Stimulated activated CD4-positive, alpha-beta T cell treated with anti-CD3 and anti-CD28 coated beads, Interleukin-4, amount 100 ng/mL, for 1 hour (primary cell): ENCODE measurements around the gene UBXN10.

Experiments
- DNase-seq: peaks from one replicate; pipeline ENCODE4 v3.0.0-alpha.2; 2020

UBXN10 gene

DNA sequence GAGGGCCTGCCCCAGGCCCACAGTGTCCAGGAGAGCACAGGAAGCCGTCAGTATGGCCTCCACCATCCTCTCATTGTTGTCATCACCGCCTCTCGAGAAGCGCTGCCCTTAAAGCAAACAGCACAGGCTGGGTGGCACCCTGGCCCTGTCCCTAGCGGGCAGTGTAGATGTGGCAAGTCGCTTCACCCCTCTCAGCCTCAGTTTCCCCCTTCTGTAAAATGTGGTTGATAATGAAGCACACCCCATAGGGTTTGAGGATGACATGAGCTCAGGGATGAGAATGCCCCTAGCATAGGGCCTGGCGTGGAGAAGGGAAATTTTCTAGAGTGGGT, 33.3 kb upstream of the UBXN10 start:
- DNase-seq, result no peak

DNA sequence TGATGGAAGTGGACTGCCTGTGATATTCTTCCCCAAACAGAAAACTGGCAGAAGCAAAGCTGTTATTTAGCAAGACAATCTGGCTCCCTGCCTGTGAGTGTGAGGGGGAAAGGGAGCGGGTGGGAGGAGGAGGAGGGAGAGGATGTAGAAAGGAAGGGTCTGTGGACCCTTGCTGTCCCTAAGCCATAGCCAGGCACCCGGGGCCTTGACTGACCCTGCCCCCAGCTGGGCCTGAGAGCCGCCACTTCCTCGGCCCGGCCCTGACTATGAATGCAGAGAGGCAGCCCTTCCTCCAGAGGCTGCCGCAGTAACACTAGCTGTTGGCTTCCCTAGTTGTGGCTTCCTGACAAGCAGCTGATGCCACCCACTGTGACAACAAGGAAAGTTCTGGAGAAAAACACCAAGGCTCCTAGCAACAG, 32.9 kb upstream of the UBXN10 start:
- no peak for DNase-seq

DNA sequence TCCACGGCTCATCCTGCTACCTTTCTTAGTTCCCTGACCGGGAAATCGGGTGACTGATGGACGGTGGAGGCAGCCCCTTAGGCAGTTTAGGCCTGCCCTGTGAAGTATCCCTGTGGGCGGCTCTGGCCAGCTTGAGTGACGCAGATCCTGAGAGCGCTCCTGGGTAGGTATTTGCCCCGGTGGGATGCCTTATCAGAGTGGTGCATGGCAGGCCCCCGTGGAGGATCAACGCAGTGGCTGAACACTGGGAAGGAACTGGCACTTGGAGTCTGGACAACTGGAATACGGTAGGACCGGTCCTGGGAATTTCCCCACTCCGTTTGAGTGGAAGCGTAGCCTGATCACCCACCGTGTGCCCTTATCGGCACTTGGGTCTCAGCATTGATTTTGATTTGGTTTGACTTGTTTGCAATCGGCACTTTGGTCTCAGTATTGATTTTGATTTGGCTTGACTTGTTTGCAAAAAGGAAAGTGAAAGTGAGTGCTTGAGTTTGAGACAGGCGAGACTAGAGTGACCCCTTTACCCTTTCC, 31.5 kb upstream of the UBXN10 start:
- no peak for DNase-seq

DNA sequence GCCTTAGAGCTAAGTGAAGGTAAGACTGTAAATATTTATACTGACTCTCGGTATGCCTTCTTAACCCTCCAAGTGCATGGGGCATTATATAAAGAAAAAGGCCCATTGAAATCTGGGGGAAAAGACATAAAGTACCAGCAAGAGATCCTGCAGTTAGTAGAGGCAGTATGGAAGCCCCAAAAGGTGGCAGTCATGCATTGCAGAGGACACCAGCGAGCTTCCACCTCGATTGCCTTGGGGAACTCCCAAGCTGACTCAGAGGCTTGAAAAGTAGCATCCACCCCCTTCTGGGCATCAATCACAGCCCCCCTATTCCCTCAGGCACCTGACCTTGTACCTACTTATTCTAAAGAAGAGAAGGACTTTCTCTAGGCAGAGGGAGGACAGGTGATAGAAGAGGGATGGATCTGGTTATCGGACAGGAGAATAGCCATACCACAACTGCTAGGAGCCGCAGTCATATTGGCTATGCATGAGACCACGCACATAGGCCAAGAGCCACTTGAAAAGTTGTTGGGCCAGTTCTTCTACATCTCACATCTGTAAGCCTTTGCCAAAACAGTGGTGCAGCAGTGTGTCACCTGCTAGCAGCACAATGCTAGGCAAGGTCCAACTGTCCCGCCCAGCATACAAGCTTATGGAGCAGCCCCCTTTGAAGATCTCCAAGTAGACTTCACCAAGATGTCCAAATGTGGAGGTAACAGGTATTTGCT, 27.4 kb upstream of the UBXN10 start:
- no peak for DNase-seq

DNA sequence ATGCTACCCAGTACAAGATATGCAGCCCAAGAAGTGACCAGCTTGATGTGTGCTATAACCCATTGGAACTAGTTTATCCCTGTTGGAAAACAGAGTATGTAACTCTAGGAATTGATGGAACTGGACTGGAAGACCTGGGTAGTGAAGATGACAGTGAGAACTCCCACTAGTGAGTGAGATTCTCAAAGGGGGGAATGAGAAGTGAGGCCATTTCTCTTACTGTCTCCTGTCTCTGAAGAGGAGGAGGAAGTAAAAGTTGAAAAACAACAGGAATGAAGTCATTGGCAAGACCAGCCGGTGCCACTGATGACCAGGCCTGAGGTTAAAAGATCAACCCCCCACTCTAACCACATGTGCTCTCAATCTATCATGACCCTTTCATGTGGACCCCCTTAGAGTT, 25.9 kb upstream of the UBXN10 start:
- DNase-seq, result no peak

DNA sequence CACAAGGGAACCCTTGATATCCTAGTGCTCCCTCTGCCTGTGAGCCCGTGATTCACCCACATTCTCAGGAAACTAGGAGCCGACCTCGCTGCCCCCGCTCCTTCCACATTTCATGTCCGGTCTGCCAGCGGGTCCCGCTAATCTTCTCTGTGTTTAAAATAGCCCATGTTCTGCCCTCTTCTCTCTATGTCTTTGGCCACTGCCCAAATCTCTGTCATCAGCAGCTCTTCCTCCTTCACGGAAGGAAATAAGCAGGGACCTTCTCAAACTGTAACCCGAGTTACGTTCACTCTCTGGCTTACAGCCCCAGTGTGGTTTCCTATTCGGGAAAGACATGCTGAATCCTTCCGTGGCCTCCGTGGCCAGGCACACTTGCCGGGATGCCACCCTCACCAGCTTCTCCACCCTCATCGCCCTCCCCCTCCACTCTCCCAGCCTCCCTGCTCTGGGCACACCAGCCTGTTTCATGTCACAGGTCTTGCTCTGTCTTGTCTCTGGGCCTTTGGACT, 21.1 kb upstream of the UBXN10 start:
- no peak for DNase-seq

DNA sequence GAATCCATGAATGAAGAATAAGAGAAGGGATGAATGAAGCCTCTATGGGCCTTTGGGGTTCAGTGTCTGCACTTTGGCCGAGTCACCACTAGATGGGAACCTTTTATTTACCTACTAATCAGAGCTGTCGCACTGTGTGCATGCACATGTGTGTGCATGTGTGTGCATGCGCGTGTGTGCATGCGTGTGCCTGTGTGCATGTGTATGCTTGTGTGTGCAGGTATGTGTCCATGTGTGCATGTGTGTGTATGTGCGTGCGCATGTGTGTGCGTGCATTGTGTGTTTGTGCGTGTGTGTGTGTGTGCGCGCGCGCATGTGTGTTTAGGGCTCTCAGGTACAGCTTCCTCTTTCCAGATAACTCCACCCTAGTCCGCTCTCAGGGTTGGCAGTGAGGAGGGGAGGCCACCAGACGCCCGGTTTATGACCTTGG, 20.4 kb upstream of the UBXN10 start:
- no peak for DNase-seq

DNA sequence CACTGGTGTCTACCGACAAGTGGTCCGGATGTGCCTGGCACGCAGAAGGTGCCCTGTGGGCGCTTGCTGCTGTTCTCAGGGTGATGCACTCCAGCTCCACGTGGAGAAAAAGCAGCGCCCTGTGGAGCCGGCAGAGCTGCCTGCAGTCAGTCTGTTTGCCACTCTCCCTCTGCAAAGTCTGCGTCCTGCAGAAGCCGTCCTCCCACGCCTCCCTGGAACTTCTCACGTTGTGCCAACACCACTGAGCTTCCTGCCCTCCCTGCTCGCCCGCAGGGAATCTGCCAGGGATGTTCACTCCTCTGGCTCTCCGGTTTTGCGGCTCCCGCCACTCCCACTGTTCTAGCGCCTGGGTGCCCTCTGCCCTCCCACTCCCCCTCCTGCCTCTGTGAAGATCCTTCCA, 19.8 kb upstream of the UBXN10 start:
- no peak for DNase-seq

DNA sequence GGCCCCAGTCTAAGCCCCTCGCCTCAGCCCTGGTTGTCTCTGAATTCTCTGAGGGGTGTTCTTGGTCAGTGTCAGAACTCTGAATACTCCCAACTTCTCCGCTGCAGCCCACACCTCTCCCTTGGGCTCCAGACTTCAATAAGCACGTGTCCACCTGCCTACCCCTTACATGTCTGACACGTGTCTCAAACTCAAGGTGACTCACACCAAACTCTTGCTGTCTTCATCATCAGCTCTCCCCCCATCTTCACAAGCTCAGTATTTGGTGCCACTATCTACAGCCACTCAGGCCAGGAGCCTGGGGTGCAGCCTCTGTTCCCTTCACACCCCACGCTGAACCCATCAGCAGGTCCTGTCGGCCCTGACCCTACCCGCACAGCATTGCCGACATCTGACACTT, 18.8 kb upstream of the UBXN10 start:
- DNase-seq, result no peak

DNA sequence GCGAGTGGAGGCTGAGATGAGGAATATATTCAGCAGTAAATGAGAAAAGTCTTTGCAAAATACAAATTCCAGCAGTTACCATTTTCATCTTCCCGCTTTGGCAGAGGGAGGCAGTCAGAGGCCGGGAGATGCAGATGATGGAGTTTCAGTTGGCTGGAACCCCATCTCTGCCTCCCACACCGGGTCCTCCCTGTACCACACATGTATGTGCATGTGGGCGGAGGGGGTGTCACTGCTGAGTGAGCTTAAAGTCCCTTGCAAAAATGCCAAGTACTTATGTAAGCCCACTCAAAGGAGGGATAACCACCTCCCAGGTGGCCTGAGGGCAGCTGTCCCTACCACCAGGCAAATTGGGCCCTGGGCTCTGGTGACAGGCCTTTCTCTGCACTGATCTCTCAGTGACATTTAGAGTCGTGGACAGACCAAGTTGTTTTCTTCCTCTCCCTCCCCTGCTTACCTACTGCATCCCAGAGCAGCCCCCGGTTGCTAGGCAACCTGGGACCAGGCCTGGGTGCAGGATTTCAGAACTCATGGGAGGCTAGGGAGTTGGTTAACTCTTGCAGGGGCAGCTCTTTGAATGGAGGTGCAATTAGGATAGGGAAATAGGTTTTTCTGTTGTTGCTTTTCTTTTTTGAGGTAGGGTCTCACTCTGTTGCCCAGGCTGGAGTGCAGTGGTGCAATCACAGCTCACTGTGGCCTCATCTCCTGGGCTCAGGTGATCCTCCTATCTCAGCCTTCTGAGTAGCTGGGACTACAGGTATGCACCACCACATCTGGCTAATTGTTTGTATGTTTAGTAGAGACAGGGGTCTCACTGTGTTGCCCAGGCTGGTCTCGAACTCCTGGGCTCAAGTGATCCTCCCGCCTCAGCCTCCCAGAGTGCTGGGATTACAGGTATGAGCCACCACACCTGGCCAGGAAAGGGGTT, 17.1 kb upstream of the UBXN10 start:
- DNase-seq, result no peak

DNA sequence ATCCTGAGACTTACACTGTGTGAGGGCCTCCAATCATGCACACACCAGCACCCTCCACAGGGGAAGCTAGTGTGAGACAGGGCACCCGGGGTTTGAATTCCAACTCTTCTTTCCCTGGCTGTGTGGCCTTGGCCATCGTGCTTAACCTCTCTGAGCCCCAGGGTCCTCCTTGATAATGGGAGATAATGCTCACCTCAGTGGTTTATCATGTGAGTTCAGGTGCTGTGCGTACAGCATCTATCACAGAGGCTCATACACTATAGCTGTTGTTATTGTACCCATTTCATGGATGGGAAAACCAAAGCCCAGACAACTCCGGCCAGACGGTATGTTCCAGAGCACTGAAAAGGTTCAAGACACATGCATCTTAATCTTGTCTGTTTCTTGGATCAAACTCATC, 16.0 kb upstream of the UBXN10 start:
- no peak for DNase-seq

DNA sequence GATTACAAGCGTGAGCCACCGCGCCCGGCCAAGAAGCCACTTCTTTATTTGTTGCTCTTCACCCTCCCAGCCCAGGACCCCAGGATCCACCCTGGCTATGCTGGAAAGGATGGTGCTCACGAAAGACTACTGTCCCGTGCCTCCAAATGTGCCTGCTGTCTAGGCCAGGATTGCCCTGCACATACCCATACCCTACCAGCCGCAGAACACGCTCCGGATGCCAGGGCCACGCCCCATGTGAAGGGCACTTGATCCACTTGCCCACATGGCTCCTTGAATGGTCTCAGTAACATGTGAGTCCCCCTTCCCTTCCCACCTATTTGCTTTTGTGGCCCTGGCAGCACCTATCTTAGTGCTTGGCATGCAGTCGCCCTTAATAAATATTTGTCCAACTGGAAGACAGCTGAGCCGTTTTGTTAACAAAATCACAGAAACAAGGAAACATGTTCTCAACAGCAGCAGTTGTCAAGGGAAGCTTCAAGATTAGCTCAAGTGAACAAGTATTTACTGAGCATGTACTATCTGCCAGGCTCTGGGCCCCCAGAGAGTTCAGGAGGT, 13.8 kb upstream of the UBXN10 start:
- DNase-seq, result no peak

DNA sequence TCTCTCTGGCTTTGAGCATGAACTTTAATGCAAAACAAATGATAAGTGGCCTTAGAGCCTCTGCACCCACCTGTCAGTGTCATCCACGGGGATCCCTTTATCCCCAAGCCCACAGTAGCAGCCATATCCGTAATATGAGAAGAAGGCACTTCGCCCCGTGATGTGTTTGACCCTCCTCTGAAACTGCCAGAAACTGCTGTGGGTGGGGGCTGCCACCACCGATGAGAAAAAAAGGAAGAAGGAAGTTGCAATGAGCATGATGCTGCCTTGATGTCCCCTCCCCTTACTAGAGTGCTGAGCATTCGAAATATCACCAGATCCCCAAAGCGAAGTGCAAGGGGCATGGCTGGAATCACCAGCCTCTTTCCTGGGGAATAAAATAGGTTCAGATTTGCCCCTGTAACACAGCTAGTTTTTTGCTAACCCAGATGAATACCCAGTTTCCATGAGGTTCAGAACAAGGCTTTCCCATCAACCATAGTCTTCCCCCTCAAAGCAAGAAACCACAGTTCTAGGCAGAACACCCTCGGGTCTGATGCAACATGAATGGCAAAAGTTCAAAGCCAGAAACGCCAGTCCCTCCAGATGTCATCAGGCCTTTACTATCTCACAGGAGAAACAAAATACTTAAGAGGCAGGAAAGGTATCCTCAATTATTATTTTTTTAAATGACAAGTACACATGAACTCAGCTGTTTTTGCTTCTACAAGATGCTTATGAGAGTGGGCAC, 10.8 kb upstream of the UBXN10 start:
- DNase-seq, result no peak

DNA sequence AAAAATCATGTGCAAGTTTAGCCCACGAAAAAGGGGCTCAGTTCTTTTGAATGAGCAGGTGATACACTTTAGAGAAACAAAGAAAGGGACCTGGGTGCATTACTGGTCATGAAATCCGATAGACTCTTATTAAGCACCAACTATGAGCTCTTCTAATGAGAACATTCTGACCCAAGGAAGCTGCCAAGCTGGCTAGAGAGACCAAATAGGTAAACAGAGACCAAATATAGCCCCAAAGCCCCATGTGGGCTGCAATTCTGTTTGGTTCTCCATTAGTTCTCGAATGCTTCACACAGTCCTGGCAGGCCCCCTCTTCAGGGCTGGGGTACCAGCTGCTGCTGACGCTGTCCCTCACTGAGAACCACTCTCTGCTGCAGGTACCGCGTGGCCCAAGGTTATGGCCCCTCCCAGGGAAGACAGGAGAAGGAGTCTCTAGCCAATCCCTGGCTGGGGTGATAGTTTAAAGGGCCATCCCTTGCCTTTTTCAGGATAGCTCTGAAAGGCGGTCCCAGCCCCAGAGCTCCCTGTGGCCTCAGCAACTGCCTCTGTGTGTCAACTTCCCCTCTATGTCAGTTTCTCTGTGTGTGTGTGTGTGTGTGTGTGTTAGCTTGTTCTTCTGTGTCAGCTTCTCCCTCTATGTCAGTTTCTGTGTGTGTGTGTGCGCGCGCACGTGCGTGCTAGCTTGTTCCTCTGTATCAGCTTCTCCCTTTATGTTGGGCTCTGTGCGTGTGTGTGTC, 7.1 kb upstream of the UBXN10 start:
- no peak for DNase-seq

DNA sequence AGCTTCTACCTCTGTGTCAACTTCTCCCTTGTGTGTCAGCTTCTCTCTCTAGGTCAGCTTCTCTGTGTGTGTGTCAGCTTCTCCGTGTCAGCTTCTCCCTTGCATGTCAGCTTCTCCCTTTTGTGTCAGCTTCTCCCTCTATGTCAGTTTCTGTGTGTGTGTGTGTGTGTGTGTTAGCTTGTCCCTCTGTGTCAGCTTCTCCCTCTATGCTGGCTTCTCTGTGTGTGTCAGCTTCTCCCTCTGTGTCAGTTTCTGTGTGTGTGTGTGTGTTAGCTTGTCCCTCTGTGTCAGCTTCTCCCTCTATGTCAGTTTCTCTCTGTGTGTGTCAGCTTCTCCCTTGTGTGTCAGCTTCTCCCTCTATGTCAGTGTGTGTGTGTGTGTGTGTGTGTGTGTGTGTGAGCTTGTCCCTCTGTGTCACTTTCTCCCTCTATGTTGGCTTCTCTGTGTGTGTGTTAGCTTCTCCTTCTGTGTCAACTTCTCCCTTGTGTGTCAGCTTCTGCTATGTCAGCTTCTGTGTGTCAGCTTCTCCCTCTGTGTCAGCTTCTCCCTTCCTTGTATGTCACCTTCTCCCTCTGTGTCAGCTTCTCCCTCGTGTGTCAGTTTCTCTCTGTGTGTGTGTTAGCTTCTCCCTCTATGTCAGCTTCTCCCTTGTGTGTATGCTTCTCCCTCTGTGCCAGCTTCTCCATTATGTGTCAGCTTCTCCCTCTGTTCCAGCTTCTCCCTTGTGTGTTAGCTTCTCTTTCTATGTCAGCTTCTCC, 6.3 kb upstream of the UBXN10 start:
- DNase-seq, result no peak

DNA sequence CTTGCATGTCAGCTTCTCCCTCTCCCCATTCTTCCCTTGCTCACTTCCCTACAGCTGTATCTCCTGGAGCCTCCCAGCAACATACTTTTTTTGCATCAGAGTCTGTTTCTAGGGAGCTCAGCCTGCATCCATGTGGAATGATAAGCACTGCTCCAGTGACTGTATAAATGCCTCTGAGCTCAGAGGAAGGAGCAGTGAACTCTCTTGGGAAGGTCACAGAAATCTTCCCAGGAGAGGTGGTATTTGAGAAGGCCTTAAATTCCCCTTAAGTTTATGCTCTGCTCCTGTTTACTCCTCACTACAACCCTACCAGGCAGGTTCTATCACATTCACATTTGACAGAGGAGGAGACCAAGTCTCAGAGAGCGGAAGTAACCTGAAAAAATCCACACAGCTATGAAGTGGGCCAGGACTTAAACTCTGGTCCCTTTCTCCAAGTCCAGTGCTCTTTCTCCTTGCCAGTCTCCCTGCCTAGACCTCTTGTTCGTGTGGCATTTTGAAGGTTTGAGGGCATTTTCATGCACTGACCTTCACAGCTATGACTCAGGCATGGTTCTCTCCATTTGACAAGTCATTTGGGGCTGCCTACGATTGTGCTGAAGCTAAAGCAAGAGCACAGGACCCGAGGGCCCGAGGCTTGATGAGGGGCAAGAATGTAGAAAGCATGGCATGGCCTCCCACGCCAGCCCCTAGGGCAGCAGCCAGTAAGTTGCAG, 5.6 kb upstream of the UBXN10 start:
- no peak for DNase-seq

DNA sequence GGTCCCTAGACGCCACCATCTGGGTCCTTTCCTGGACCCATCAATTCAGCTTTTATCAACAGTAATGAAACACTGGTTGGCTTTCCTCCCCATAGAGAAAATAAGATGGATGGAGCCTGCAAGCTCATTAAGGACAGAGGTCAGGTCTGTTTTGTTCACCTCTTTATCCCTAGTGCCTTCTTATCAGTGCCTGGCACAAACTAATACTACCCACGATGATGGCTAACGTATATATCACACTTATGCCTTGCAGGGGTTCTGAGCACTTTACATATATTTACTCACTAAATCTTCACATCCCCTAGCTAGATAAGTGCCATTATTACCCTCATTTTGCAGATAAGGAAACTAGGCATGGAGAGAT, 5.1 kb upstream of the UBXN10 start:
- DNase-seq, result no peak

DNA sequence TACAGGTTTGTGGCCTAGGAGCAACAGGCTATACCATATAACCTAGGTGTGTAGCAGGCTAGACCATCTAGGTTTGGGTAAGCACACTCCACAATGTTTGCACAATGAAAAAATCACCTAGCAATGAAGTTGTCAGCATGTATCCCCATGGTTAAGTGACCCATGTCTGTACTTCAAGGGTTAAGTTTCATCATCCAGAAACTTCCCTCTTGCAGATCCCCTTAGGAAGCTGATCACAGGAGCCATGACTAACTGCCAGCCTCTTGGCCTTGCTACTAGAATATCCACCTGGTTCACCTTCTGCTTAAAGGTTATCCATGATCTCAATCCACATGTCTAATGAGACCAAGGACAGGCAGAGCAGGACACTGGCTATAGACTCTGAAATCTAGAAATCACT, 3.5 kb upstream of the UBXN10 start:
- DNase-seq, result no peak

DNA sequence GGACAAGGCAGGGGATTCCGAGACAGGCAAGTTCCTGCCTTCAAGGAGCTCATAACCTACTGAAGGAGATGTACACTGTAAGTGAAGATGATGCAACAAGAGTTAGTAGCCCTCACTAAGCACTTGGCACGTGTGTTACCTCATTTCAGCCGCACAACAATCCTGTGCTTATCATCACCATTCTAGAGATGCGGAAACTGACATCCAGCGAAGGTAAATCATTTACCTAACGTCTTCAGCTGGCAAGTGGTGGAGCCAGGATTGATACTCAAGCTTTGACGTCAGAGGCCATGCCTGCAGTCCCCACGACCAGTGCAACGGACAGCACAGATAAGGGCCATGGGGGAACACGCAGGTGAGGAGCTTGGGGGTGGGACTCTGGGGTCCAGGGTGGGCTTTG, 2.9 kb upstream of the UBXN10 start:
- DNase-seq, result no peak

DNA sequence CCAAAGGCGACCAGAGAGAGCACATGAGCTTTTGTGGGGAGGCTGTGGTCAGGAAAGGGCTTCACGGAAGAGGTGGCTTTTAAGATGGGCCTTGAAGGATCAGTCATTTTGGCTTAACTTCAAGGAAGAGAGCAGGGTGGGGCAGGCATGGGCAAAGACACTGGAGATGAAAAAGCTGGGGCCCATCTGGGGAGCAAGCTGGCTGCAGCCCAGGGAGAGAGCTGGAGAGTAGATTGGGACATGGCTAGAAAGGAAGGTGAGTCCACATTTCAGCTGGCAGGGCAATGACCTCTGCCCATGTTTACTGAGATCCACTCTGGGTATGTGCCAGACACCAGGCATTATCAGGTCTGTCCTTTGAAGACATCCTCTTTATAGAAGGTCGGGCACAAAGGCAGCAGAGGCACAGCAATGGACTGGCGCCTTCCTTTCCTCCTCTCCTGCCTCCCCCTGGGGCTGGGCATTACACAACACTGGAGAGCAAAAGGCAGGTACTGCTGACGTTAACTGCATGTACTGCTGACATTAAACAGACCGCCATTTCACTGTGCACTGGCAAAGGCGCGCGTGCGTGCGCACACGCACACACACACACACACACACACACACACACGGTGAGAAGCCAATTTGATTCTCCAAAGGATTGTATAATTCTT, 2.2 kb upstream of the UBXN10 start:
- DNase-seq, result no peak
